ENCODE results near the gene RNASE13. TPM values are rescaled to one million over a fixed set of nuclear protein-coding genes. Genes with fewer than 3 reads are reported as not detected.

Gene RNASE13
- total RNA-seq, 1 experiment from 2014 or later: not detected

DNA sequence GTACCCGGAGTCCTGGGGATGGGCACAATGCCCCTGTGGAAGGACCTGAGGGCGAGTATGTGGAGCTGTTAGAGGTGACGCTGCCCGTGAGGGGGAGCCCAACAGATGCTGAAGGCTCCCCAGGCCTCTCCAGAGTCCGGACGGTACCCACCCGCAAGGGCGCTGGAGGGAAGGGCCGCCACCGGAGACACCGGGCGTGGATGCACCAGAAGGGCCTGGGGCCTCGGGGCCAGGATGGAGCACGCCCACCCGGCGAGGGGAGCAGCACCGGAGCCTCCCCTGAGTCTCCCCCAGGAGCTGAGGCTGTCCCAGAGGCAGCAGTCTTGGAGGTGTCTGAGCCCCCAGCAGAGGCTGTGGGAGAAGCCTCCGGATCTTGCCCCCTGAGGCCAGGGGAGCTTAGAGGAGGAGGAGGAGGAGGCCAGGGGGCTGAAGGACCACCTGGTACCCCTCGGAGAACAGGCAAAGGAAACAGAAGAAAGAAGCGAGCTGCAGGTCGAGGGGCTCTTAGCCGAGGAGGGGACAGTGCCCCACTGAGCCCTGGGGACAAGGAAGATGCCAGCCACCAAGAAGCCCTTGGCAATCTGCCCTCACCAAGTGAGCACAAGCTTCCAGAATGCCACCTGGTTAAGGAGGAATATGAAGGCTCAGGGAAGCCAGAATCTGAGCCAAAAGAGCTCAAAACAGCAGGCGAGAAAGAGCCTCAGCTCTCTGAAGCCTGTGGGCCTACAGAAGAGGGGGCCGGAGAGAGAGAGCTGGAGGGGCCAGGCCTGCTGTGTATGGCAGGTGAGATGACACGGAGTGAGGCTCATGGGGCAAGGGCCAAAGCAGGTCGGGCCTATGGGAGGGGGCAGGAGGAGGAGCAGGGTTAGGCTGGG, 40.0 kb upstream of the RNASE13 start:
- POLR2A ChIA-PET: no interaction called here
- no peak for DNase-seq (ENCODE audit: unreplicated experiment)
- TF ChIP-seq, protein P1, sequence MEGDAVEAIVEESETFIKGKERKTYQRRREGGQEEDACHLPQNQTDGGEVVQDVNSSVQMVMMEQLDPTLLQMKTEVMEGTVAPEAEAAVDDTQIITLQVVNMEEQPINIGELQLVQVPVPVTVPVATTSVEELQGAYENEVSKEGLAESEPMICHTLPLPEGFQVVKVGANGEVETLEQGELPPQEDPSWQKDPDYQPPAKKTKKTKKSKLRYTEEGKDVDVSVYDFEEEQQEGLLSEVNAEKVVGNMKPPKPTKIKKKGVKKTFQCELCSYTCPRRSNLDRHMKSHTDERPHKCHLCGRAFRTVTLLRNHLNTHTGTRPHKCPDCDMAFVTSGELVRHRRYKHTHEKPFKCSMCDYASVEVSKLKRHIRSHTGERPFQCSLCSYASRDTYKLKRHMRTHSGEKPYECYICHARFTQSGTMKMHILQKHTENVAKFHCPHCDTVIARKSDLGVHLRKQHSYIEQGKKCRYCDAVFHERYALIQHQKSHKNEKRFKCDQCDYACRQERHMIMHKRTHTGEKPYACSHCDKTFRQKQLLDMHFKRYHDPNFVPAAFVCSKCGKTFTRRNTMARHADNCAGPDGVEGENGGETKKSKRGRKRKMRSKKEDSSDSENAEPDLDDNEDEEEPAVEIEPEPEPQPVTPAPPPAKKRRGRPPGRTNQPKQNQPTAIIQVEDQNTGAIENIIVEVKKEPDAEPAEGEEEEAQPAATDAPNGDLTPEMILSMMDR (IDR thresholded peaks at IDR 0.05; ENCODE audit: unreplicated experiment): no peak
- Mint-ChIP-seq H3K36me3 (ENCODE audit: insufficient read depth, unreplicated experiment) (peaks cover 12% of the 10 kb centered on the region), H3K27me3 (ENCODE audit: insufficient read depth, unreplicated experiment) (no peaks in the 10 kb centered on the region), H3K4me1 (ENCODE audit: insufficient read depth, unreplicated experiment) (peaks cover 20% of the 10 kb centered on the region), H3K4me3 (ENCODE audit: unreplicated experiment) (no peak overlapping the region), H3K9me3 (ENCODE audit: unreplicated experiment) (no peaks in the 10 kb centered on the region), H3K27ac (ENCODE audit: low read depth, unreplicated experiment) (no peak overlapping the region)
- intact Hi-C loops (cut with micrococcal nuclease): no loop called here
- CTCF ChIA-PET: interaction anchor here (1.0 to 6.3 kb wide), 4 partner anchors 19 to 30 kb away, joined by 3 to 82 read pairs (median 40); no protein-coding TSS in a partner anchor
- no TSS peak for BruUV-seq (replicated peaks)

DNA sequence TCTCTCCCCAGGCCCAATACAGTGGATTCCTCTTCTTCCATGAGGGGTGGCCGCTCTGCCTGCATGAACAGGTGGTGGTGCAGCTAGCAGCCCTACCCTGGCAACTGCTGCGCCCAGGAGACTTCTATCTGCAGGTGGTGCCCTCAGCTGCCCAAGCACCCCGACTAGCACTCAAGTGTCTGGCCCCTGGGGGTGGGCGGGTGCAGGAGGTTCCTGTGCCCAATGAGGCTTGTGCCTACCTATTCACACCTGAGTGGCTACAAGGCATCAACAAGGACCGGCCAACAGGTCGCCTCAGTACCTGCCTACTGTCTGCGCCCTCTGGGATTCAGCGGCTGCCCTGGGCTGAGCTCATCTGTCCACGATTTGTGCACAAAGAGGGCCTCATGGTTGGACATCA, 39.3 kb upstream of the RNASE13 start:
- H3K27me3 Mint-ChIP-seq (ENCODE audit: insufficient read depth, unreplicated experiment): no peaks in the 10 kb centered on the region
- peaks cover 20% of the 10 kb centered on the region for H3K4me1 Mint-ChIP-seq (ENCODE audit: insufficient read depth, unreplicated experiment)
- CTCF ChIA-PET: interaction anchor here (1.3 to 6.3 kb wide), 3 partner anchors 20 to 31 kb away, joined by 3 to 82 read pairs (median 77); no protein-coding TSS in a partner anchor
- TF ChIP-seq, protein P1 (IDR thresholded peaks at IDR 0.05; ENCODE audit: unreplicated experiment): no peak
- BruUV-seq (replicated peaks): no TSS peak
- intact Hi-C loops (cut with micrococcal nuclease): no loop called here
- H3K36me3 Mint-ChIP-seq (ENCODE audit: insufficient read depth, unreplicated experiment): peaks cover 12% of the 10 kb centered on the region
- H3K27ac Mint-ChIP-seq (ENCODE audit: low read depth, unreplicated experiment): no peak overlapping the region
- no peak overlapping the region for H3K4me3 Mint-ChIP-seq (ENCODE audit: unreplicated experiment)
- no peak for DNase-seq (ENCODE audit: unreplicated experiment)
- POLR2A ChIA-PET: no interaction called here
- no peaks in the 10 kb centered on the region for H3K9me3 Mint-ChIP-seq (ENCODE audit: unreplicated experiment)

DNA sequence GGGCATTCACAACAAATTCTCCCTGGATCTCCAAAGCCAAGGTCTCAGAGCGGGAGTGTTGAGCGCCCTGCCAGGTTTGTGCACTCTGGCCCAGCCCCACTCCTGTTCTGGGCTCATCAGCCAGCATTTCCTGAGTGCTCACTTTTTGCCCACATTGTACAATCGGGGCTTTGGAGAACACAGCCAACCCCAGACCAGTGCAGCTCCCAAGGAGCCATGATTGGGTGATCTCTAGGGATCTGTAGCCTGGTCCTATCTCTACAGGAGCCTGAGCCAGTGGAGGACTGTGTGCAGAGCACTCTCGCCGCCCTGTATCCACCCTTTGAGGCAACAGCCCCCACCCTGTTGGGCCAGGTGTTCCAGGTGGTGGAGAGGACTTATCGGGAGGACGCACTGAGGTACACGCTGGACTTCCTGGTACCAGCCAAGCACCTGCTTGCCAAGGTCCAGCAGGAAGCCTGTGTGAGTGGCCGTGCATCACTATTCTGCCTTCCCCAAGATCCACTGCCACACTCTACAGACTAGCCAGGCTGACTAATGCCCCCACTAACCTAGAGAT, 38.3 kb upstream of the RNASE13 start:
- Mint-ChIP-seq H3K4me1 (ENCODE audit: insufficient read depth, unreplicated experiment) (peaks cover 26% of the 10 kb centered on the region), H3K27ac (ENCODE audit: low read depth, unreplicated experiment) (no peak overlapping the region), H3K36me3 (ENCODE audit: insufficient read depth, unreplicated experiment) (peaks cover 12% of the 10 kb centered on the region), H3K9me3 (ENCODE audit: unreplicated experiment) (no peaks in the 10 kb centered on the region), H3K27me3 (ENCODE audit: insufficient read depth, unreplicated experiment) (no peaks in the 10 kb centered on the region), H3K4me3 (ENCODE audit: unreplicated experiment) (no peak overlapping the region)
- intact Hi-C loops (cut with micrococcal nuclease): no loop called here
- BruUV-seq (replicated peaks): no TSS peak
- ChIA-PET POLR2A (interaction anchor here (0.6 to 3.7 kb wide), 5 partner anchors 11 to 87 kb away, joined by 3 to 38 read pairs (median 4); no protein-coding TSS in a partner anchor), CTCF (interaction anchor here (1.5 to 6.3 kb wide), 5 partner anchors 16 to 43 kb away, joined by 4 to 82 read pairs (median 28); no protein-coding TSS in a partner anchor)
- TF ChIP-seq, protein P1 (IDR thresholded peaks at IDR 0.05; ENCODE audit: unreplicated experiment): no peak
- no peak for DNase-seq (ENCODE audit: unreplicated experiment)

- POLR2A ChIA-PET: interaction anchor here (0.5 to 3.7 kb wide), 6 partner anchors 10 to 486 kb away, joined by 3 to 38 read pairs (median 4); no protein-coding TSS in a partner anchor
- Mint-ChIP-seq H3K36me3 (ENCODE audit: insufficient read depth, unreplicated experiment) (peaks cover 12% of the 10 kb centered on the region), H3K4me1 (ENCODE audit: insufficient read depth, unreplicated experiment) (peaks cover 26% of the 10 kb centered on the region)
Measured at GRCh38 chr14:21072031-21072473, 37.4 kb upstream of the RNASE13 start.

More at GRCh38 chr14:21072031-21072473, 37.4 kb upstream of the RNASE13 start:
- CTCF ChIA-PET: interaction anchor here (0.8 to 6.3 kb wide), 13 partner anchors 17 to 144 kb away, joined by 3 to 82 read pairs (median 5); no protein-coding TSS in a partner anchor
- intact Hi-C loops (cut with micrococcal nuclease): no loop called here
- no peaks in the 10 kb centered on the region for H3K9me3 Mint-ChIP-seq (ENCODE audit: unreplicated experiment)
- DNase-seq (ENCODE audit: unreplicated experiment): peak; percentile 36
- H3K27ac Mint-ChIP-seq (ENCODE audit: low read depth, unreplicated experiment): no peak overlapping the region
- H3K27me3 Mint-ChIP-seq (ENCODE audit: insufficient read depth, unreplicated experiment): no peaks in the 10 kb centered on the region
- TF ChIP-seq, protein P1 (IDR thresholded peaks at IDR 0.05; ENCODE audit: unreplicated experiment): no peak
- peak overlapping the region; percentile 83 for H3K4me3 Mint-ChIP-seq (ENCODE audit: unreplicated experiment)
- BruUV-seq (replicated peaks): no TSS peak
